BJ (cell line): ENCODE data around the gene HDHD3. TPM values are rescaled to one million over a fixed set of nuclear protein-coding genes. Genes with fewer than 3 reads are reported as not detected.
"Not testable (repeated sequence)": the region's sequence is repeated elsewhere in the genome, so short reads cannot be mapped to it uniquely, and the experiment has no call there.

ENCODE experiments used
- CTCF ChIA-PET: fragments of 350-600 bp; formaldehyde crosslinking; extraction: SDS; loops from one replicate; lab custom pipeline; 2021; ENCODE audit warnings: antibody characterized with exemption, inconsistent platforms; lab: Yijun Ruan, JAX
- POLR2A ChIA-PET: fragments of 300-600 bp; sonication (Branson Sonifier 250); formaldehyde crosslinking; extraction: SDS; loops from one replicate; lab custom pipeline; 2021; ENCODE audit warnings: antibody characterized with exemption; lab: Charles Lee
- DNase-seq: peaks from one replicate; pipeline ENCODE4 v3.0.0-alpha.2; 2011; ENCODE audit warnings: low read depth
- H3K27me3 ChIP-seq: 2 replicates; pipeline ENCODE4 v1.6.0; 2011; ENCODE audit warnings: low read length; ENCODE audit not compliant: control insufficient read depth, insufficient read depth
- H3K36me3 ChIP-seq: 2 replicates; pipeline ENCODE4 v1.5.1; 2011; ENCODE audit warnings: low read length; ENCODE audit not compliant: control insufficient read depth, insufficient read depth
- H3K4me3 ChIP-seq: 2 replicates; pipeline ENCODE4 v1.5.1; 2011; ENCODE audit warnings: low read depth, mild to moderate bottlenecking, control low read depth, low read length
- polyA plus RNA-seq: library from polyadenylated mRNA; depleted of rRNA; stranded (reverse); fragments of >200 nt; gene quantifications from 2 replicates; pipeline ENCODE4 v1.2.3, GENCODE V29; 2011
- TF ChIP-seq, protein P1 (sequence below): IDR thresholded peaks from 2 replicates; pipeline ENCODE4 v1.5.1; 2011; ENCODE audit warnings: low read depth, mild to moderate bottlenecking, control low read depth, inconsistent platforms, low read length, moderate library complexity; ENCODE audit not compliant: insufficient read depth

The HDHD3 gene
- polyA plus RNA-seq, 1 experiment, result 14.2 TPM

GRCh38 chr9:113381909-113382411 is 5.2 kb upstream of the HDHD3 start:
- CTCF ChIA-PET, result no interaction called here
- peaks cover 2% of the 10 kb centered on the region; the same call in 1 of the 2 replicates for H3K27me3 ChIP-seq
- POLR2A ChIA-PET, result no interaction called here

GRCh38 chr9:113381441-113381840 is 4.7 kb upstream of the HDHD3 start:
- H3K36me3 ChIP-seq, H3K27me3 ChIP-seq, CTCF ChIA-PET, DNase-seq, H3K4me3 ChIP-seq, POLR2A ChIA-PET: not testable (repeated sequence)

More at GRCh38 chr9:113381909-113382411, 5.2 kb upstream of the HDHD3 start:
- Histone ChIP-seq H3K4me3 (no peak overlapping the region), H3K36me3 (no peaks in the 10 kb centered on the region)
- TF ChIP-seq, protein P1, sequence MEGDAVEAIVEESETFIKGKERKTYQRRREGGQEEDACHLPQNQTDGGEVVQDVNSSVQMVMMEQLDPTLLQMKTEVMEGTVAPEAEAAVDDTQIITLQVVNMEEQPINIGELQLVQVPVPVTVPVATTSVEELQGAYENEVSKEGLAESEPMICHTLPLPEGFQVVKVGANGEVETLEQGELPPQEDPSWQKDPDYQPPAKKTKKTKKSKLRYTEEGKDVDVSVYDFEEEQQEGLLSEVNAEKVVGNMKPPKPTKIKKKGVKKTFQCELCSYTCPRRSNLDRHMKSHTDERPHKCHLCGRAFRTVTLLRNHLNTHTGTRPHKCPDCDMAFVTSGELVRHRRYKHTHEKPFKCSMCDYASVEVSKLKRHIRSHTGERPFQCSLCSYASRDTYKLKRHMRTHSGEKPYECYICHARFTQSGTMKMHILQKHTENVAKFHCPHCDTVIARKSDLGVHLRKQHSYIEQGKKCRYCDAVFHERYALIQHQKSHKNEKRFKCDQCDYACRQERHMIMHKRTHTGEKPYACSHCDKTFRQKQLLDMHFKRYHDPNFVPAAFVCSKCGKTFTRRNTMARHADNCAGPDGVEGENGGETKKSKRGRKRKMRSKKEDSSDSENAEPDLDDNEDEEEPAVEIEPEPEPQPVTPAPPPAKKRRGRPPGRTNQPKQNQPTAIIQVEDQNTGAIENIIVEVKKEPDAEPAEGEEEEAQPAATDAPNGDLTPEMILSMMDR, result no peak
- DNase-seq, result no peak

DNA sequence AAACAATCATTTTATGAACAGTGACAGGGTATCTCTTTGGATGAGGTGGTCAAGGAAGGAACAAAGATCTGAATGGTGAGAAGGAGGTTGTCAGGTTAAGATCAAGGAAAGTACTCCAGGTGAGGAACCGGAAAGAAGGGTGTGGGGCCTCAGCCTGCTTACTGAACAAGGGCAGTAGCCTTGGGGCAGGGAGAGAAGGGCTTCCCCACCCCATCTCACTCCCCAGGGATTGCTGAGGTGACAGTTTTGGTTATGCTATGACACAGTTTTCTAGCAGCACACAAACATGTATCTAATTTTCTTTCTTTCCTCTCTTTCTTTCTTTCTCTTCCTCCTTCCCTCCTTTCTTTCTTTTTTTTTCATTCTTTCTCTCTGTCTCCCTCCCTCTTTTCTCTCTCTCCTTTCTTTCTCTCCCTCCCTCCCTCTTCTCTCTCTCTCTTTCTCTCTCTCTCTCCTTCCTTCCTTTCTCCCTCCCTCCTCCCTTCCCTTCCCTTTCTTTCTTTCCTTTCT is 4.1 kb upstream of the HDHD3 start:
- Histone ChIP-seq H3K36me3 (no peaks in the 10 kb centered on the region), H3K27me3 (peaks cover 2% of the 10 kb centered on the region; the same call in 1 of the 2 replicates), H3K4me3 (no peak overlapping the region)
- ChIA-PET CTCF (no interaction called here), POLR2A (no interaction called here)
- TF ChIP-seq, protein P1, result no peak
- no peak for DNase-seq

- H3K27me3 ChIP-seq, H3K36me3 ChIP-seq, CTCF ChIA-PET, POLR2A ChIA-PET, DNase-seq, H3K4me3 ChIP-seq: not testable (repeated sequence)
Measured at GRCh38 chr9:113379829-113380210, 3.0 kb upstream of the HDHD3 start.

GRCh38 chr9:113379094-113379828 is 2.5 kb upstream of the HDHD3 start:
- H3K27me3 ChIP-seq, H3K4me3 ChIP-seq, H3K36me3 ChIP-seq, POLR2A ChIA-PET, DNase-seq, CTCF ChIA-PET: not testable (repeated sequence)

DNA sequence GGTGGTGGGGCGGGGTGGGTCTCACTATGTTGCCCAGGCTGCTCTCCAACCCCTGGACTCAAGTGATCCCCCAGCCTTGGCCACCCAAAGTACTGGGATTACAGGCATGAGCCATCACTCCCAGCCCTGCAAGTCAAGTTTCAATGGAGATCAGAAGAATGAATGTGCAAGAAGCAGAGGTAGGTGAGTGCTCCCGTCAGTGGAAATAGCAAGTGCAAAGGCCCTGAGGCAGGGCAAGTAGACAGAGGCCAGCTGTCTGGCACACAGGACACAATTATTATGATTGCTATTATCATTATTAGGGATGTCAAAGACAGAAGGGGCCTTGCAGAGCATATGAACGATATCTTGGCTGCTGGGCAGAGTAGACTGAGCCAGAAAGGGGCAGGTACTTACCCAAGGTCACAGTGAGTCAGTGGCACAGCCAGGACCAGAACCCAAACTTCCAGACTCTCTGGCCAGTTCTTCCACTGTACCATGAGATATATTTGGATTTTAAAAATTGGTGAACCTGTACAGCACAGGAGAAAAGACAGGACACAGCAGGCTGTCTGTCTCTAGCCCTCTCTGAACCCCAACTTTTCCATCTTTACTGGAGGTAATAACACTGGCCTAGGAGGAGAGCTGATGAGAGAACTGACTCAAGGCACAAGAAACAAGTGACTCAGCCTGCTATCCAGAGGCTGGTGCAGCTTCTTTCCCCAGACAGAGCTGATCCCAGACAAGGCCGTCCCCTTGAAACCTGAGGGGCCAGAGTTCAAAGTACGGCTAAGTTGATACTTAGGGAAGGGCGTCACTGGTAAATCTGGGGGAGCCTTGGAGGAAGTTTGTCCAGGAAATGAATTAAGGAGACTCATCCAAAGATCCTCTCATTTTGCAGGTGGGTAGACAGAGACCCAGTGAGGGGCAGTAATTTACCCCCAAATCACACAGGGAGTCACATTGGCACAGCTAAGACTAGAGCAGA is 1.4 kb downstream of the HDHD3 start:
- DNase-seq, result no peak
- CTCF ChIA-PET, result interaction anchor here (1.3 kb wide), 1 partner anchor 26 kb away, joined by 5 read pairs; the partner anchor contains the start of gene ALAD
- POLR2A ChIA-PET, result no interaction called here
- Histone ChIP-seq H3K27me3 (peaks cover 2% of the 10 kb centered on the region; the same call in 1 of the 2 replicates), H3K36me3 (peaks cover 7% of the 10 kb centered on the region), H3K4me3 (no peak overlapping the region; the same call in 1 of the 2 replicates)
- TF ChIP-seq, protein P1, result no peak
